A204.1 (cell line): ENCODE data around the gene CALY.

Experiments used
- FAIRE-seq: peaks from 2 replicates; lab custom pipeline; 2012; peaks lifted over from hg19 to GRCh38; lab: Jason Lieb, UNC

The CALY gene

DNA sequence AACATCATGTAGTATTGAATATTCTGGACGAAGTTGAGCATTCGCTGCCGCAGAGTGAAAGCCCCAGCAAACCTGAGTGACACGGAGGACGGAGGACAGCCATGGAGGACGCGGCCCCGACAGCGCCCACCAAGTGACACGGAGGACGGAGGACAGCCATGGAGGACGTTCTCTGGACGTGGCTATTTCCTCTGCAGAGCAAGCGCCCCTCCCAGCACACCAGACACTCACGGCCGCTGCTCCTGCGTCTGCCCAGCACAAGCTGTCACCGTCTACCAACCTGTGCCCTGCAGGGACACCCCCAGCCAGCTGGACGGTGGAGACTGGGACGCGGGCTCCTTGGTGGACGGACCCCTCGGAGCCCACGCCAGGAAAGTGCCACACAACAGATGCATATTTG, 52.8 kb downstream of the CALY start:
- no peak for FAIRE-seq

DNA sequence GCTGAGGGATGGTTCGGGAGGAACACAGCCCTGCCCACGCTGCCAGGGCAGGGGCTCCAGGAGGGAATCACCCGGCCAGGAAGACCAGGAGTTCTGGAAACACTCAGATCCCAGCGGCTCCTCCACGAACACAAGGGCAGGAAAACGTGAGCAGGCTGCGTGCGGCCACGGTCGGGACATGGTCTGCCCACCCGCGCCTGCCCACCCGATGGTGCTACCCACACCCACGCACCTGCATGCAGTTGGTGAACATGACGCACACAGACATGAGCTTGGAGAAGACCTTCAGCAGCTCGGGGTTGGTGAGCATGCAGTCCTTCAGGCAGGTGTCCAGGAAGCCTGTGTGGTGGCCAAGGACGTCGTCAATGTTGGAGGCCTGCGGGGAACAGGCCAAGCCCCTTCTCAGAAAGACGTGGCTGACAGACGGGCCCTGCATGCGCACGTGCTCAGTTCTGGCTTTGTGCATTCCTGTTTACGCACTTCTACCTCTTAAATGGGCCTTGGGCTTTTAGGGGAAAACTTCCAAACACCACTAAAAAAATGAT, 53.8 kb downstream of the CALY start:
- no peak for FAIRE-seq

DNA sequence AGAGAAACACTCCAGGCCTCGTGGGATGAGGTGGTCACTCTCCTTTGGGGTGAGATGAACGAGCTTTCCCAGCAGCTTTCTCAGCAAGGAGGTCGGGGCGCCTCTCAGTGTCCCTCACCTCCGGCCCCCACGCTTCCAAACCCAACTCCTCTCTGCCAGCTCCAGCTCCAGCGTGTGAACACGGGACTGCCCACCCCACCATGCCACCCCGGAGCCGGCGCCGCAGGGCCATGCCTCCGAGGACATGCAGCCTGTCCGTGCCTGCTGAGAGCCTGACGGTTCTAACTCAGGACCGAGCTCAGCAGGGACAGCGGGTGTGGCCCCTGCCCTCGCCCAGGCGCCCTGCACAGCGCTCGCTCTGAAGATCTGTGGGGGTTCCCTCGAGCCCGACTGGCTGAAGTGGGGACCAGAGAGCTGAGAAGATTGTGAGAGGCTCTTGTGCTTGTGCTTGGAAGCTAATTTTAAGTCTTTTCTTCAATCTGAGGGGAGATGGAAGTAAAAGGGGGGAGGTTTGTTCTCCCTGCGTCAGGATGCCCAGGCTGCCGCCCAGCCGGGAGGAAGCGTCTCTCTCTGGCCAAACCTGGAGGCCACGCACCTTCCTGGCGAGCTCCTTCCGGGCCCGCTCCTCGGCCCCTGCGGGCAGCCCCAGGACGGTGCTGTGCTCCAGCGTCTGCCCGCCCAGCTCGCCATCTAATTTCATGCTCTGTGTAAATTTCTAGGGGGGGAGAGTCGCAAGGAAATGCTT, 54.9 kb downstream of the CALY start:
- FAIRE-seq = no peak

DNA sequence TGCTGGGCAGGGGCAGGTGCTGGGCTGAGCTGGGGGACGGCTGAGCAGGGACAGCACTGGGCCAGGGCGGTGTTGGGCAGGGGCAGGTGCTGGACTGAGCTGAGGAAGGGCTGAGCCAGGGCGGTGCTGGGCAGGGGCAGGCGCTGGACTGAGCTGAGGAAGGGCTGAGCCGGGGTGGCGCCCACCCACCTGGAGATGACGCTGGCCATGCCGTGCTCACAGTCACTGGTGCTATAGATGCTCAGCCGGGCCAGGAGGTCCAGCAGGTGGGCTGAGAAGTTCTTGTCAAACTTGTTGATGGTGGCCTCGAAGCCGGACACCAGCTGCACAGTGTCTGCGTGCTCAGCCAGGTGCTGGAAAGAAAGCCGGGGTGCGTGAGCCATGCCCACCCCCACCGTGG, 55.6 kb downstream of the CALY start:
- no peak for FAIRE-seq

DNA sequence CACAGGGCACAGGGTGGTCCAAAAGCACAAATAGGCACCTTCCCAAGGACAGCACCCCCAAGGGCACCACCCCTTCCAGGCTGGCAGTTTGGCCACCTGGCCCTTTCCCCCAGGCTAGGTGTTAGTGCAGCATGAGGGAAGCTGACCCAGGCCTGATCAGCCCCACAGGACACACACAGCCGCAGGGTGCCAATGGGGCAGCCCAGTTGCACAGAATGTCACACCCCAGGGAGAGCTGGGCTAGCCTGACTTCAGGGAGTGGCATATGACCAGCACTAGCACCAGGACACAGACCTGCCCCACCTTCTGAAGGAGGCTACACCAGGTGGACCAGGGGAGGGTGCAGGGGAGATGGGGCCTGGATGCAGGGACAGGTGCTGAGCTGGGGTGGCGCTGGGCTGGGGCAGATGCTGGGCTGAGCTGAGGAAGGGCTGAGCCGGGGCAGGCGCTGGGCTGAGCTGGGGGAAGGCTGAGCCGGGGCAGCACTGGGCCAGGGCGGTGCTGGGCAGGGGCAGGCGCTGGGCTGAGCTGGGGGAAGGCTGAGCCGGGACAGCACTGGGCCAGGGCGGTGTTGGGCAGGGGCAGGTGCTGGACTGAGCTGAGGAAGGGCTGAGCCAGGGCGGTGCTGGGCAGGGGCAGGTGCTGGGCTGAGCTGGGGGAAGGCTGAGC, 56.2 kb downstream of the CALY start:
- FAIRE-seq = no peak

DNA sequence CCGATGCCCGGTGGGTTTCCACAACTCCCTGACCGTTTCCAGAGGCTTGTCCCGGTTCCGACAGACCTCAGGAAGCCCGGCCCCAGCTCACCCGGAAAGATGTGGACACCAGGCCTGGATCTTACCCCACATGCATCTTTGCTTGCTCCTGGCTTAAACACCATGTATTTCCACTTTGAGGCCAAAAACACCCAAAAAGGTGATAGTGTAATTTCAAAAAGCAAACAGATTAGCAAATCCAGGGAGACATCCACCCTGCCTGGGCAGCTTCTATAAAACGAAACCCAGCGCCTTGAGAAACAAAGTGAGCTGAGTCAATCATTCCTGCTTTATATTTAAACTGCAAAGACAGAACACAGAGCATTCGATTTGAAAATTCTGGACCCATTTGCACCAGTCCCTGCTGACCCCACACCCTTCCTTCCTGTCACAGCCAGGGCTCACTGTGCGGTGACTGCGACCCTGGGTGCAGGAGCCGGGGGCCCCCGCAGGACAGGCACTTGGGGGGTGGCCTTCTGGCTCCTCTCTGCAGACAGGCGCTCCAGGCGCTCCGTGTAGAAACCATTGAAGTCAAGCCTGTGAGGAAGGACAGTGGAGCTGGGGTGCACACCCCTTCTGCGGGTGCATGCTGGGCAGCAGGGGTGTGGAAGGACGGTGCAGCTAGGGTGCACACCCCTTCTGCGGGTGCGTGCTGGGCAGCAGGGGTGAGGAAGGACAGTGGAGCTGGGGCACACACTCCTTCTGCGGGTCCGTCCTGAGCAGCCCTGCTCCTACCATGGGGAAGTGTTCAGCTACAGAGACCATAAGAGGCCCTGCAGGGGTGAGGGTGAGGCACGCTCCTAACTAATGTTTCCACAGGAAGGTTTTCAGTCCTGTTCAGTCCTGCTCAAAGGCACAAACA, 57.1 kb downstream of the CALY start:
- no peak for FAIRE-seq

DNA sequence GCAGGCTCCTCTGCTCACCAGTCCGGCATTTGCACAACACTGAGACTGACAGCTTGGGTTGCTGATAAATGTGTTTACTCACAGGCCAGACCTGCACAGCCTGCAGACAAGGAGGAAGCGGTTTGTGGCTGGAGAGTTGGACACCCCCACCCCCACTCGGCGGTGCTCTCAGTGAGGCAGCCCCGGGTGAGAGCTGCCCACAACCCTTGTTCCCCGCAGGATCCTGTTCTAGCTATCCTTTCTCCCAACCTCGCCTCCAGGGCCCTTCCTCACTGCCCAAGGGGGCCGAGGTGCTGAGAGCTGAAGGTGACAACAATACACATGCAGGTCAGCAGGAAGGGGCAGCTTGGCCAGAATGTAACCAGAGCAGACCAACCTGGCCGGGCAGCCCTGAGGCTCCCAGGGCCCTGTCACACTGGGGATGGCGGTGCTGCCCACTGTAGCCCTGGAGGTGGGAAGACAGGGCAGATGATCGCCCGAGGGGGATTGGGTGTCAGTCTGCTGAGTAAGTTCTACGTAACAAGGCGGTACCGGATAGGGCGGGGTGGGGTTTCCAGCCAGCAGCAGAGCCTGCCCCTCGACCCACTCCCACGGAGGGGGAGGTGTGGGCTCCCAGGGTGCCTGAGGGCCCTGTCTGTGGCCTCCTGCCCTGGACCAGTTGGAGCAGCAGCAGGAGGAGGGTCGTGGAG, 58.0 kb downstream of the CALY start:
- FAIRE-seq = no peak

DNA sequence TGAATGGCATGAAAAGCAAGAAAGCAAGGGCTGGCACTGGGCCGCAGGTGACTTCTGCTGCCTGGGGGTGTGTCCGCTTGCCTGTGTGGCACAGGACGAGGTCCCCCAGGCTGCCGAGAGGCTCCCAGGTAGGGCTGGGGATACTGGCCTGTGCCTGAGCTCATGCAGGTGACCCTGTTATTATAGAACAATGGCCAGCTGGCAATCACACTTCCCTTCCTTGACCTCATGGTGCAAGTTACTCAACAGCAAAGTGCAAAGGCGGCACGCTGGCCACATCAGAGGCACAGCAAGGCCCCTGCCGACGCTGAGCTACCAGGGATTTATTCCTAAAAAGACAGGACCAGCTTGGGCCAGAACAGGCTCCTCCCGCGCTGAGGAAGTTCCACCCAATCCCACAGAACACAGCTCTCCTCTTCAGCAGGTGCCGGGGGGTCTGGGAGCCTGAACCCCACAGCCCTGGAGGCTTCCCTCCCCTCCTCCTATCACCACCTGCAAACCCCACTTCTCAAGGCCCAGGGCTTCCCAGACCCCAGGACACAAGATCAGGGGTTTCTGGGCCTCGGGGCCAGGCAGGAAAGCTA, 58.6 kb downstream of the CALY start:
- FAIRE-seq = no peak

DNA sequence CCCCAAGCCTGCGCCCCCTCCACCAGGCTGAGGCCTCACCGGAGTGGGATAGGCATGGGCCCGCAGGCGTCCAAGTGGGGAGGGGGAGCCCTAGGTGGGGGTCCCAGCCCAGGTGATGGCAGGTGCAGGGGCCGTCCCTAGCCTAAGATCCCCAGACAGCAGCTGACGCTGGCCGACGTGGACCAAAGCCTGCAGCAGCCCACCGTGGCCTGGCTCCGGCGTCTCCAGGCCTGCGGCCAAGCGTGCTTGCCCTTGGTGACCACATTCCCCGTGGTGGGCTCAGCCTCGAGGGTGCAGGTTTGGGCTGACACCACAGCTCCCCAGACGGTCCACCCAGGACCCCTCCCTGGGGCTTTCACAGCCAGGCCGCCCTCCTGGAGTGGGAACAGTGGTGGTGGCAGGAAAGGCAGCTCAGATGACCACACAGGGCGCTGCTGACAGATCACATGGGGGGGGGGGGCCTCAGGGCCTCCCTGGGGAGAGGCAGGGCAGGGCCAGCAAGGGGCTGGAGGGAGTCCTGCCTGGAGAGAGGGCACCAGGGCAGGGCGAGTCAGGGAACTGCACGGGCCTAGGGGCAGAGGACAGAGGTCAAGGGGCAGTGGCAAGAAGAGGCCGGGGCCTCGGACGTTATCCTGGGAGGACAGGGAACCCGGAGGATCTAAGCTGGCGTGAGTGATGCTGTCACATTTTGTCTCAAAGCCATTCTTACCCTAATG, 59.3 kb downstream of the CALY start:
- no peak for FAIRE-seq

DNA sequence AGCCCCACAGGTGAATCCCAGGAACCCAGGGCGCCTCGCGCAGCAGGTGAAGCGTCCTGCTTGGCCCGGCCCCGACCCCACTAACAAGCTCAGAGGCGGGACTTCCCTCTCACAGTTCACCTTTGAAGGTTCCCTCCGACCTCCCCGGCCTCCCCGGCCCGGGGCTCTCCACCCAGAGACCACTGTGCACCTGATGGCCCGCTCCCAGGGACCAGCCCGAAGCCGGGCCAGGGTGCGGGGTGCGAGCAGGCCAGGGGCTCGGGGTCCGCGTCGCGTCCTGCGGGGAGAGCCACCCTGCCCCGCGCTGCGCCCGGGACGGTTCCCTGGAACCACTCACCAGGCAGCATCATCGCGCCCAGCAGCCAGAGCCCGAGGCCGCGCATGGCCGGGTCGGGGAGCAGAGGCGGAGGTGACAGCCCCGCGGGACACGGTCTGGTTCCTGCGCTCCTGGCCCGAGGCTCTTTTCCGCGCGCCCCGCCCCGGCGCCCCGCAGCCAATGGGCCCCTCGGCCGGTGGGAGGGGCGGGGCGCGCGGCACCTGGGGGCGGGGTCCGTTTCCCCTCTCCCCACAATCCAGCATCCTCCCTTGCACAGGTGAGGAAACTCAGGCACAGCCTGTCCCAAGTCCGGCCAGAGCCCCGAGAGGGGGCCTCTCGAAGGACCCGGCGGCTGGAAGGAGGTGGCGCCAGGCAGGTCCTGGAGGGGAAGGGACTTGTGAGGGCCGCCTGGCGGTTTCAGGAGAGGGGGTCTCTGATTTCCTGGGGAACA, 60.1 kb downstream of the CALY start, which contains the start of gene ADAM8:
Gene ADAM8, minus strand, starts transcription at position 434 of the 767 bp plus-strand sequence. Its CDS starts 51 bp downstream, at position 383.
- no peak for FAIRE-seq

DNA sequence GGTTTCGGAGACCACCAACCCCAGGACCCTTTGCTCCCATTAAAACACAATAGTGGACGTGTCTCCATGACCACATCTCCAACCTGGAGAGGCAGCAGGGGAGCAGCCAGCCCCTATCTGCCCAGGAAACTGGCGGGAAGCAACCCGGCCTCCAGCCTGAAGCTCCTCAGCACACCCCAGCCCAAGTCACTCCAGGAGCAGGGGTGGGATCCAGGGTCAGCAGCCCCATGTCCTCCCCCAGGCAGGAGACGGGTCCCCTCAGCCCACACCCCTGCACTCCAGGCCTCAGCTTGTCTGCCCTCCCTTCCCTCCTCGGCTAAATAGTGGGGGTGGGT, 60.6 kb downstream of the CALY start:
- no peak for FAIRE-seq

DNA sequence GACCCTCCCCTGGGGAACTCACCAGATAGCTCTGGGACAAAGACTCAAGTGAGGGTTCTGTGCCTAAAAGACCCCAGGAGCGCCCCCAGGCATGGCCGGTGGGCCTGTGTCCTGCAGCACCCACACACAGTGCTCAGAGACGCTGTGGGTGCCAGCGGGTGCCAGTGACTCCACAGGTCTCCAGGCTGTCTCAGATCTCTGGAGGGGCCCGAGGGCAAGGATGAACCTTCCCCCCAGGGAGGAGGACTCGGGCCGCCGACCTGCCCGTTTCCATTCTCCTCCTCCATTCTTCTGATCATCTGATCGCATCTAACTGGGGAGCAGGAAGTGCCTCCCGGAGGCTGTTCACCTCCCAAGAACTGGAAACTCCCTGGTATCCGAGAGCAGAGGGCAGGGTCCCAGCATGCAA, 61.0 kb downstream of the CALY start:
- FAIRE-seq = no peak

DNA sequence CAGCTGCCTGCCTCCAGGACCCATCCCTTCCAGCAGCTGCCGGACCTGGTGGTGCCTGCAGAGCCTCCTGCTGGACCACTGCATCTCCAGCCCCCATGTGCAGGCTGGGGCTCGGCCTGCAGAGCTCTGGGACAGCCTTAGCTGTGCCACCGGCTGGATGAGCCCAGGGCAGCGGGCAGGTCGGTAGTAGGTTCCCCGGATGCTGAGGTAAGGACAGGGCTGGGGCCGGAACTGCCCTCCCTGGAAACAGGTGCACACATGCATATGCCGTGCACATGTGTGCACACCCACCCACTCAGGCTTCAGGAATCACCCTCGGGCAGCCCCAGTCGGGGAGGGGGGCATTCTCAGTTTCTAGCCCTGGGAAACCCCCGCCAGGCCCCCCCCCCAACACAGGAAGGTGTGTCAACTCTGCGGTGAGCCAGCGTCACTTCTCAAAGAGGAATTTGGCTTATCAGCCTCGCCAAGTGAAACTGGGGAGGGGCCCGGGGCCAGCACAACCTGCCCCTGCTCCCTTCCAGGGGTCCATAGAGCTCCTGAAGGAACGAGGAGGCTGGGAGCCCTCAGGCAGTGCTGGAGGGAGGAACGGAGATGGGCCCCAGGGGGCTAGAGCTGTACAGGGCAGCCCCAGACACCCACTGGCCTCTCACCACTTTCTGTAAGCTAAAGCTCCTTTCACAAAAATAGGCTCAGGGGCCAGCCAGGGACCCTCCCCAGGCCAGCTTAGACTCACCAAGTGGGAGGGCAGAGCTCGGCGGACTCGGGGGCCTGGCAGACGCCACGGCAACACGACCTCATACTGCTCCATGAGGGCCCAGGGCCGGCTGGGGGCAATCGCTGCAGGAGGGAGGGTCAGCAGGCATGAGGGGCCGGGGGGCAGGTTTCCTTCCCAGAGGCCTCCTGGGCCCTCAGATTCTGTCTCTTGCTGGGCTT, 61.7 kb downstream of the CALY start:
- no peak for FAIRE-seq
